OCI-LY7 (cell line): Measurements from ENCODE around the gene ATP11A. TPM values are rescaled to one million over a fixed set of nuclear protein-coding genes. Genes with fewer than 3 reads are reported as not detected.

ENCODE experiments used
- BruUV-seq: library from RNA; stranded (reverse); fragments of 400-500 nt; replicated peaks from 2 replicates; lab custom pipeline; 2021; lab: Mats Ljungman, UMichigan
- CTCF ChIA-PET: fragments of 300-600 bp; sonication (Branson Sonifier 250); formaldehyde crosslinking; loops from one replicate; lab custom pipeline; 2022; ENCODE audit warnings: antibody characterized with exemption; ENCODE audit not compliant: unreplicated experiment; lab: Charles Lee
- POLR2A ChIA-PET: fragments of 300-600 bp; sonication (Branson Sonifier 250); formaldehyde crosslinking; loops from one replicate; lab custom pipeline; 2022; ENCODE audit warnings: antibody characterized with exemption; lab: Charles Lee
- DNase-seq: peaks from one replicate; pipeline ENCODE4 v3.0.0-alpha.2; 2015; ENCODE audit warnings: low spot score
- H2AFZ ChIP-seq: fragments of 200-600 bp; sonication (generic), shearing (Covaris generic); 2 replicates; pipeline ENCODE4 v1.6.1; 2014; ENCODE audit warnings: mild to moderate bottlenecking, antibody characterized with exemption, low read length, moderate library complexity
- H3K27ac ChIP-seq: fragments of 200-600 bp; sonication (generic); 2 replicates; pipeline ENCODE4 v1.5.1; 2014; ENCODE audit warnings: mixed run types, low read depth, mild to moderate bottlenecking, moderate library complexity, low read length, inconsistent platforms; ENCODE audit not compliant: poor library complexity, severe bottlenecking
- H3K36me3 ChIP-seq: fragments of 200-600 bp; sonication (generic); 2 replicates; pipeline ENCODE4 v1.6.1; 2014; ENCODE audit warnings: mild to moderate bottlenecking, antibody characterized with exemption, low read length, moderate library complexity, mixed read lengths; ENCODE audit not compliant: insufficient read depth
- H3K4me1 ChIP-seq: fragments of 200-600 bp; sonication (generic); 2 replicates; pipeline ENCODE4 v1.5.1; 2014; ENCODE audit warnings: mild to moderate bottlenecking, low read length; ENCODE audit not compliant: insufficient read depth, poor library complexity, severe bottlenecking
- H3K4me2 ChIP-seq: fragments of 200-600 bp; sonication (generic); 2 replicates; pipeline ENCODE4 v1.6.1; 2014; ENCODE audit warnings: mild to moderate bottlenecking, low read length
- H3K4me3 ChIP-seq: fragments of 200-600 bp; sonication (generic); 2 replicates; pipeline ENCODE4 v1.5.1; 2014; ENCODE audit warnings: mild to moderate bottlenecking, low read depth, low read length; ENCODE audit not compliant: poor library complexity, severe bottlenecking
- H3K79me2 ChIP-seq: fragments of 200-600 bp; sonication (generic); 2 replicates; pipeline ENCODE4 v1.6.1; 2016; ENCODE audit warnings: low read depth, mild to moderate bottlenecking, low read length, moderate library complexity, mixed read lengths; ENCODE audit not compliant: insufficient read depth
- H3K9me2 ChIP-seq: fragments of 200-600 bp; sonication (generic); 2 replicates; pipeline ENCODE4 v1.6.1; 2016; ENCODE audit warnings: mild to moderate bottlenecking, low read length, mixed read lengths; ENCODE audit not compliant: insufficient read depth
- H3K9me3 ChIP-seq: fragments of 200-600 bp; sonication (generic); 2 replicates; pipeline ENCODE4 v1.6.1; 2014; ENCODE audit warnings: mild to moderate bottlenecking, mixed run types, low read length, mixed read lengths
- H4K20me1 ChIP-seq: fragments of 200-600 bp; sonication (generic); 2 replicates; pipeline ENCODE4 v1.6.1; 2014; ENCODE audit warnings: mild to moderate bottlenecking, antibody characterized with exemption, low read length, moderate library complexity, mixed read lengths; ENCODE audit not compliant: insufficient read depth
- CTCF ChIP-seq: fragments of 200-600 bp; sonication (generic); conservative IDR thresholded peaks from 2 replicates; pipeline ENCODE4 v1.5.1; 2014; ENCODE audit warnings: mild to moderate bottlenecking, antibody characterized with exemption, low read length, moderate library complexity, mixed read lengths
- EZH2phosphoT487 ChIP-seq: fragments of 200-600 bp; sonication (generic); IDR thresholded peaks from 2 replicates; pipeline ENCODE4 v1.6.1; 2018; ENCODE audit warnings: low read depth, borderline replicate concordance, mild to moderate bottlenecking, mixed run types, antibody characterized with exemption, low read length, moderate library complexity, mixed read lengths
- intact Hi-C: fragments of 100-400 bp; cut with micrococcal nuclease; formaldehyde crosslinking; loops from one replicate; pipeline ENCODE4 v1.10.0; 2022; ENCODE audit not compliant: unreplicated experiment
- total RNA-seq, 2 experiments: library from RNA; depleted of rRNA in 1 of 2; stranded (reverse); fragments of >200 nt in 1 of 2; shearing (Covaris generic) in 1 of 2; gene quantifications; 2 replicates each; pipeline ENCODE4 v1.2.3, GENCODE V29; 2014 to 2022

Gene ATP11A
- total RNA-seq, 2 experiments from 2014 or later, result 8.8 to 23.1 TPM

GRCh38 chr13:112752211-112752610, 62.4 kb downstream of the ATP11A start:
- no TSS peak for BruUV-seq
- intact Hi-C loops, result no loop called here
- Histone ChIP-seq H3K4me2 (no peak overlapping the region), H3K27ac (no peak overlapping the region), H3K4me1 (no peaks in the 10 kb centered on the region), H3K4me3 (no peak overlapping the region), H2AFZ (no peak overlapping the region), H3K9me3 (no peaks in the 10 kb centered on the region), H3K9me2 (no peaks in the 10 kb centered on the region), H3K36me3 (no peaks in the 10 kb centered on the region), H4K20me1 (no peaks in the 10 kb centered on the region), H3K79me2 (no peaks in the 10 kb centered on the region)
- POLR2A ChIA-PET, result no interaction called here
- CTCF ChIA-PET, result no interaction called here
- no peak for TF ChIP-seq EZH2phosphoT487
- no peak for DNase-seq

- CTCF ChIA-PET, result no interaction called here
- POLR2A ChIA-PET, result no interaction called here
- intact Hi-C loops, result no loop called here
Observed at GRCh38 chr13:112752711-112753541, 63.1 kb downstream of the ATP11A start.

DNA sequence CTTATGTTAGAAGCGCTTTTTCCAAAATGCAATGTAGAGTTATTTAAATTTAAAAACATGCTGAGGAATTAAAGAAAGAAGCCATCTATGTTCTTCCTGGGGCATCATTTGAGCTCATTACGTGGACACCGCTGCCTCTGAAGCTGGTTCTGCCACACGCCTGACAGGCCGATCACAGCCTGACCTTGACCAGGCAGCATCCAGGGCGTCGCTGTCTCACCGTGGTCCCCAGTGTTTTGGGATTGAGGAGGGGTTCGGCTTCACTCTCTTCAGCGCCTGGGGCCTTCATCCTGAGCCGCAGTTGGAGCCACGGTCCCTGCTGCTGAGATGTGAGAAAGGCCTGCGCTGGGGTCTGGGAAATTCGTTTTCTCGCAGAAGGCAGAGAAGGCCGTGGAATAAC, 64.0 kb downstream of the ATP11A start:
- ChIA-PET POLR2A (no interaction called here), CTCF (no interaction called here)
- Histone ChIP-seq H3K9me2 (no peaks in the 10 kb centered on the region), H3K79me2 (no peaks in the 10 kb centered on the region), H4K20me1 (no peaks in the 10 kb centered on the region), H2AFZ (no peak overlapping the region), H3K4me1 (no peaks in the 10 kb centered on the region), H3K4me3 (no peak overlapping the region), H3K36me3 (no peaks in the 10 kb centered on the region), H3K4me2 (no peak overlapping the region), H3K27ac (no peak overlapping the region), H3K9me3 (no peaks in the 10 kb centered on the region)
- intact Hi-C loops, result no loop called here
- no peak for TF ChIP-seq CTCF
- no peak for TF ChIP-seq EZH2phosphoT487
- no peak for DNase-seq
- BruUV-seq, result no TSS peak

More at GRCh38 chr13:112752711-112753541, 63.1 kb downstream of the ATP11A start:
- Histone ChIP-seq H4K20me1 (no peaks in the 10 kb centered on the region), H3K36me3 (no peaks in the 10 kb centered on the region), H3K79me2 (no peaks in the 10 kb centered on the region), H2AFZ (no peak overlapping the region), H3K4me1 (no peaks in the 10 kb centered on the region), H3K4me3 (no peak overlapping the region), H3K9me2 (no peaks in the 10 kb centered on the region), H3K27ac (no peak overlapping the region), H3K9me3 (no peaks in the 10 kb centered on the region), H3K4me2 (no peak overlapping the region)
- BruUV-seq, result no TSS peak
- no peak for DNase-seq
- TF ChIP-seq EZH2phosphoT487, result no peak
- TF ChIP-seq CTCF, result no peak
